ENCODE results near the gene BATF2. TPM values are rescaled to one million over a fixed set of nuclear protein-coding genes. Genes with fewer than 3 reads are reported as not detected.
A peak's percentile ranks its signal among the peaks of the same experiment; 100 is the strongest.
"Not testable (repeated sequence)": the region's sequence is repeated elsewhere in the genome, so short reads cannot be mapped to it uniquely, and the experiment has no call there.

BATF2 gene
- total RNA-seq, 1 experiment from 2014 or later, result 1.3 TPM

GRCh38 chr11:65019824-65020223, 23.1 kb upstream of the BATF2 start:
- no peak overlapping the region for H3K4me3 ChIP-seq
- DNase-seq, result no peak
- H3K27me3 ChIP-seq, result no peaks in the 10 kb centered on the region
- H3K36me3 ChIP-seq, result peaks cover 10% of the 10 kb centered on the region
- H3K9me3 ChIP-seq, result no peaks in the 10 kb centered on the region

DNA sequence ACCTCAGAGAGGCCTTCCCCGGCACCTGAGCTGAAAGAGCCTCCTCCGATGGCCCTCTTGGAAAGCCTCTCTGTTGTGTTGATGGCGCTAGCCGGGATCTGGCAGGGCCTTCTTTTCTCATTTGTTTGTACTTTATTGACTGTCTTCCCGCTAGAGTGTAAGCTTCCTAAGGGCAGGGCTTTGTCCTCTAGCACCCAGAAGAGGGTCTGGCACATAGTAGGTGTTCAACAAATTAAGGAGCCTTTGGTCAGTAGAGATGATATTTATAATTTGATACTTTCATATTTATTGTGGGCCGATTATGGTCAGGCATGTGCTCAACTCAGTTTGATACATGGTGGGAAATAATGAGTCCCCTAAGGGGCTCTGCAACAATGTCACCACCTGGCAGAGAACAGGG, 21.2 kb upstream of the BATF2 start:
- DNase-seq, result no peak
- Histone ChIP-seq H3K36me3 (peaks cover 10% of the 10 kb centered on the region), H3K27me3 (no peaks in the 10 kb centered on the region), H3K4me3 (no peak overlapping the region), H3K9me3 (no peaks in the 10 kb centered on the region)

DNA sequence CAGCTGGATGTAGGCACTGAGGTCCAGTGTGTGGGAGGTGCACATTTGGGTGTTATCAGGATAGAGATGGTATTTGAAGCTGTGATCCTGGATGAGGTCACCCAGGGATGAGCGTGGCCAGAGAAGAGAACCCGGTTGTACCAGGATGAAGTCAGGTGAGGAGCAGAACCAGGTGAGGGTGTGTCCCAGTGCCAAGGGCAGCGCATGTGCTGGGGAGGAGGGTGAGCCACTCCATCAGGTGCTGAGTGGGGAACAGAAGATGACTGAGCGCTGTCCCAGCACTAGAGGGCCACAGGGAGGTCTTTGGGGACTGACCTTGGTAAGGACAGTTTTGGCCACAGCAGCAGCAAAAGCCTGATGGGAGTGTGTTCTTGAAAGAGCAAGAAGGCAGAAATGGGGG, 19.9 kb upstream of the BATF2 start:
- no peak for DNase-seq
- Histone ChIP-seq H3K27me3 (no peaks in the 10 kb centered on the region), H3K36me3 (peaks cover 10% of the 10 kb centered on the region)

DNA sequence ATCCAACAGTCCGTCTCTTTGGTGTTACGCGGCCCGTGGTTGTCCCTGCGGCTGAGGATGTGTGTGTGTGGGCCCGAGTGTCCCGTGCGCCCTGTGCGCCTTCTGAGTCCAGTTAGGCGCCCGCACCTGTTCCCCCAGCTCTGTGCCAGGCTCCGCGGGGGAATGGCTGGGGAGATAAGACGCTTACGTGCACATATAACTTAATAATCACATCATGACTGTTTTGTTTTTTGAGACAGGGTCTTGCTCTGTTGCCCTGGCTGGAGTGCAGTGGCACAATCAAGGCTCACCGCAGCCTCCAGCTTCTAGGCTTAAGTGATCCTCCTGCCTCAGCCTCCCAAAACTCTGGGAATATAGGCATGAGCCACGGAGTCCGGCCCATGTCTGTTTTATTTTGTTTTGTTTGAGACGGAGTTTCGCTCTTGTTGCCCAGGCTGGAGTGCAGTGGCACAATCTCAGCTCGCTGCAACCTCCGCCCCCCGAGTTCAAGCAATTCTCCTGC, 18.0 kb upstream of the BATF2 start:
- Histone ChIP-seq H3K27me3 (no peaks in the 10 kb centered on the region), H3K36me3 (peaks cover 10% of the 10 kb centered on the region), H3K4me3 (peak overlapping the region; percentile 75), H3K9me3 (no peaks in the 10 kb centered on the region)
- no peak for DNase-seq

More for the DNA sequence above, 19.9 kb upstream of the BATF2 start:
- no peaks in the 10 kb centered on the region for H3K9me3 ChIP-seq
- H3K4me3 ChIP-seq, result no peak overlapping the region

DNA sequence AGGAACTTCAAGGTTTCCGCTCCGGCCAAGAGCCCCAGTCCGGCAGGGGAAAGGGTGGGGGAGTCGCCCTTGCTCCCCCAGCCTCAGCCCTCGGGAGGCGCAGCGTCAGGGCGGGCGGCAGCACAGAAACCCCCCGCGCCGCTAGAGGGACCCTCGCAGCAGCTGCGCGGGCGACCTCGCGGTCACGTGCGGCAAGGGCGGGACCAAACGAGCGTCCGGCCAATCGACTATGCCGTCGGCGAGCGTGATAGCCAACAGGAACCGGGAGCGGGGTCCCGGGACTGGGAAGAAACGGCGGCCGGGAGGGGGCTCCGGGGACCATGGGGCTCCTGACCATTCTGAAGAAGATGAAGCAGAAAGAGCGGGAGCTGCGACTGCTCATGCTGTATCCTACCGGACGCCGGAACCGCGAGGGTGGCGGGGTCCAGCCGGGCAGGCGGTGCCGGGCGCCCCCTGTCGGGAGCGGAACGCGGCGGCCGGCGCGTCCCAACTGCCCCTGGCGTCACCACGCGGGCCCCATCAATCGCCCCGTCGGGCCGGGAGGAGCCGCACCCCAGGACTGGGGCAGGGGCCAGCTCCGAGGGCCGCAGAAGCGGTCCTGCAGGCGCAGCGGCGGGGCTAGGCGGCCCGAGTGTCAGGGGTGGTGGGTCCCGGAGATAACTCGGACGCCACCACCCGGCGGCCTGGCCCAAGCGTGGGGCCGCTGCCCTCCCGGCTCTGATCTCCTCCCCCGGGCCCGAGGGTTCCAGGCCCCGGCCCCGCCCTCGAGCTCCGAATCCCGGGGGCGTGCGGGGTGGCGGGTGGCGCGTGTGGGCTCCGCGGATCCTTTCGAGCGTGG, 17.3 kb upstream of the BATF2 start, which contains the start of gene ARL2:
TSS of gene ARL2 (plus strand) at position 273 of the 838 bp plus-strand sequence. CDS start at position 321, 48 bp downstream.
- Histone ChIP-seq H3K27me3 (no peaks in the 10 kb centered on the region), H3K36me3 (peaks cover 10% of the 10 kb centered on the region), H3K9me3 (no peaks in the 10 kb centered on the region), H3K4me3 (peak within 1 kb of the TSS; percentile 75)
- DNase-seq, result peak; percentile 92

- peak; percentile 91 for DNase-seq
- H3K9me3 ChIP-seq, result no peaks in the 10 kb centered on the region
- H3K4me3 ChIP-seq, result peak overlapping the region; percentile 75
- H3K27me3 ChIP-seq, result no peaks in the 10 kb centered on the region
- peaks cover 10% of the 10 kb centered on the region for H3K36me3 ChIP-seq
Measured at GRCh38 chr11:65013130-65013887, 16.5 kb upstream of the BATF2 start.

DNA sequence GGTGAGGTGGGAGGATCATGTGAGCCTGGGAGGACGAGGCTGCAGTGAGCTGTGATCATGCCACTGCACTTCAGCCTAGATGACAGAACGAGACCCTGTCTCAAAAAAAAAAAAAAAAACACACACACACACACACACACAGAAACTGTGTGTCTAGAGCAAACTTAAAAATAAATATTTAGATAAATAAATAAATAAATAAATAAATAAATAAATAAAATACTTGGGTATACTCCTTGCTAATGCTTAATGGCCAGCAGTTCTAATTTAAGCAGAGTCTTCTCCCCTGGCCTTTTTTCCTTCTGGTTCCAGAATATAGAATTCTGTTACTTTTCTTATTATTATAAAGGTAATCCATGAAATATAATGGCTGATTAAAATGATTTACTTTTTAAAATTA, 12.1 kb upstream of the BATF2 start:
- no peaks in the 10 kb centered on the region for H3K9me3 ChIP-seq
- H3K27me3 ChIP-seq, result no peaks in the 10 kb centered on the region
- DNase-seq, result no peak
- no peak overlapping the region for H3K4me3 ChIP-seq
- no peaks in the 10 kb centered on the region for H3K36me3 ChIP-seq

GRCh38 chr11:65008016-65008415, 11.2 kb upstream of the BATF2 start:
- Histone ChIP-seq H3K9me3 (no peaks in the 10 kb centered on the region), H3K36me3 (no peaks in the 10 kb centered on the region), H3K4me3 (no peak overlapping the region), H3K27me3 (no peaks in the 10 kb centered on the region)
- no peak for DNase-seq

DNA sequence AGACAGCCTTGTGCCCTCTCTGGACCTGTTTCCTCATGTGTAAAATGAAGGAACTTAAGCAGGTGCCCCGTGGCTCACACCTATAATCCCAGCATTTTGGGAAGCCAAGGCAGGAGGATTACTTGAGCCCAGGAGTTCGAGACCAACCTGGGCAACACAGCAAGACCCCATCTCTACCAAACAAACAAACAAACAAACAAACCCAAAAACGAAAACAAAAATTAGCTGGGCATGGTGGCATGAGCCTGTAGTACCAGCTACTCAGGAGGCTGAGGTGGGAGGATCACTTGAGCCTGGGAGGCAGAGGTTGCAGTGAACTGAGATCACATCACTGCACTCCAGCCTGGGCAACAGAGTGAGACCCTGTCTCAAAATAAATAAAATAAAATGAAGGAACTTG, 7.2 kb upstream of the BATF2 start:
- H3K4me3 ChIP-seq, DNase-seq, H3K27me3 ChIP-seq, H3K36me3 ChIP-seq, H3K9me3 ChIP-seq: not testable (repeated sequence)

GRCh38 chr11:65003282-65003681, 6.5 kb upstream of the BATF2 start:
- Histone ChIP-seq H3K27me3 (no peaks in the 10 kb centered on the region), H3K9me3 (no peaks in the 10 kb centered on the region), H3K36me3 (no peaks in the 10 kb centered on the region), H3K4me3 (no peak overlapping the region)
- DNase-seq, result no peak

DNA sequence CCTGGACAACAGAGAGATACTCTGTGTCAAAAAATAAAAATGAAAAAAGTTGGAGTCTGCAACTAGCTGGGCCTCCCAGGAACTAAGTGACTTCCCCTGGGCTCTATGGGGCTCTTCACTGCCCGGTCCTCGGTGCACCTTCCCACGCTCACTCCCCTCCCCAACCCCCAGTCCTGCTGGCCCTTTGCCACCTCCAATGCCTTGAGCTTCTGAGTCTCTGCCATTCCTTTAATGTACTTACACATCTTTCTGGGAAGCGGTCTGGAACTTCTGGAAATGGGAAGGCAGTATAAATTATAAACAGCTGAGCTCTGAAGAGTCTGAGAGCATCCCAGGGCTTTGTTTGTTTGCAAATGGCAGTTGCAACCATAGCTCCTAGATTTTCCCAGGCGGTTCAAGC, 5.9 kb upstream of the BATF2 start:
- H3K4me3 ChIP-seq, result no peak overlapping the region
- no peaks in the 10 kb centered on the region for H3K27me3 ChIP-seq
- H3K36me3 ChIP-seq, result no peaks in the 10 kb centered on the region
- H3K9me3 ChIP-seq, result no peaks in the 10 kb centered on the region
- DNase-seq, result no peak

DNA sequence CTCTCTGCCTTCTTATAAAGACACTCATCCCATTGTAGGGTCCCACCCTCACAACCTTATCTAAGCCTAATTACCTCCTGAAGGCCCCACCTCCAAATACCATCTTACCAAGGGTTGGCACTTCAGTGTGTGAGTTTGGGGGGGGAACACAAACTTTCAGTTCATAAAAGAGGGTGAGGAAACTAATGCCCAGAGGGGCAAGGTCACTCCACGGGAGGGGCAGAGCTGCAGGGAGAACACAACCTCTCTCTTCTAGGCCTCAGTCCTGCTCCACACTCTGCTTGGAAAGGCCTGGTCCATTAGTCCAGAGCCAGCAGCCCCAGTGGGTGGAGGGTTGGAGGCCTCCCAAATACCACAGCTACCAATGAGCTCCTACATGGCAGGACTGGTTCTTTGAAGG, 2.7 kb upstream of the BATF2 start:
- no peaks in the 10 kb centered on the region for H3K9me3 ChIP-seq
- no peaks in the 10 kb centered on the region for H3K36me3 ChIP-seq
- H3K4me3 ChIP-seq, result no peak overlapping the region
- no peaks in the 10 kb centered on the region for H3K27me3 ChIP-seq
- DNase-seq, result no peak

GRCh38 chr11:64998690-64999431, 2.1 kb upstream of the BATF2 start:
- Histone ChIP-seq H3K9me3 (no peaks in the 10 kb centered on the region), H3K4me3 (no peak overlapping the region), H3K27me3 (no peaks in the 10 kb centered on the region), H3K36me3 (no peaks in the 10 kb centered on the region)
- no peak for DNase-seq

DNA sequence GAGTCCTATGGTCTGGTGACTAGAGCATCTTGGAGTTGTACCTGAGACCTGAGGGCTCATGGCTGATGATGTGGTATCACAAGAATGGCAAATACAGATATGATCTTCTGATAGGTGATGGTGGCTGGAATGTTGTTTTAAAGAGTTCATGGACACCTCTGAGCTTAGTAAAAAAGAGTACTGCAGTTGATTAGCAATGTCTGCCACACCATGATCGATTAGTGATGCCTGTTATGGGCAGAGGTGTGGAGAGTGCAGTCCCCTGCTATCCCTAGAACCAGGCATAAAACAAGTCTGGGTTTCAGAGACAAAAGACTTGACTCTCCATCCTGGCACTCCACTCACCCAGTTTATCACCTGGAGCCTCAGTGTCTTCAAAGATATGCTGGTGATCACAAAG, 1.4 kb upstream of the BATF2 start:
- no peak for DNase-seq
- Histone ChIP-seq H3K4me3 (no peak overlapping the region), H3K36me3 (no peaks in the 10 kb centered on the region), H3K9me3 (no peaks in the 10 kb centered on the region), H3K27me3 (no peaks in the 10 kb centered on the region)

GRCh38 chr11:64996327-64996709, 453 bp downstream of the BATF2 start:
- no peak for DNase-seq
- Histone ChIP-seq H3K9me3 (no peaks in the 10 kb centered on the region), H3K36me3 (no peaks in the 10 kb centered on the region), H3K27me3 (no peaks in the 10 kb centered on the region), H3K4me3 (peak overlapping the region; percentile 32)

DNA sequence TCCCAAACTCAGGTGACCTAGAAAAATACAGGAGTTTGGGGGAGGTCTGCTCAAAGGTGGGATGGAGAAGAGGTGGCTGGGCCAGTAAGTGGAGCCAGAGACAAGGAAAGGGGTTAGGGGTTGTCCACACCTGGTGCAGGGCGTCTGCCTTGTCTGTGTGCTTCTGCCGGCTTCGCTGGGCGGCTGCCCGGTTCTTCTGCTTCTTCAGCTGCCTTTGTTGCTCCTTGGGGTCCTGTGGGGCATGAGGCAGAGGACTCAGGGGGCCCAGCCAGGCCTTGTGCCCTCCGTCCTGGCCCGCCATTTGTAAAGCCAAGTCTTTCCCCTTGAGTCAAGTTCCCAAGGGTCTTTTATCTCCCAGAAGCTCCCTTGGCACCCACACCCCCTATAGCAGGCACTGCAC, 2.5 kb downstream of the BATF2 start:
- H3K9me3 ChIP-seq, result no peaks in the 10 kb centered on the region
- no peak overlapping the region for H3K4me3 ChIP-seq
- H3K27me3 ChIP-seq, result no peaks in the 10 kb centered on the region
- no peaks in the 10 kb centered on the region for H3K36me3 ChIP-seq
- DNase-seq, result no peak
